Measurements from ENCODE around the gene CREB3L2.

GRCh38 chr7:137919987-137920386, 81.9 kb downstream of the CREB3L2 start:
- TF ChIP-seq, protein P1, sequence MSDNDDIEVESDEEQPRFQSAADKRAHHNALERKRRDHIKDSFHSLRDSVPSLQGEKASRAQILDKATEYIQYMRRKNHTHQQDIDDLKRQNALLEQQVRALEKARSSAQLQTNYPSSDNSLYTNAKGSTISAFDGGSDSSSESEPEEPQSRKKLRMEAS (CRISPR knock-in tag; IDR thresholded peaks at IDR 0.05): no peak
- TF ChIP-seq CREM (CRISPR knock-in tag; IDR thresholded peaks at IDR 0.05): no peak
- TF ChIP-seq E2F5 (CRISPR knock-in tag; IDR thresholded peaks at IDR 0.05): no peak
- TF ChIP-seq ZNF512 (CRISPR knock-in tag; IDR thresholded peaks at IDR 0.05; ENCODE audit: borderline replicate concordance): no peak
- TF ChIP-seq ATF6 (CRISPR knock-in tag; IDR thresholded peaks at IDR 0.05): no peak
- TF ChIP-seq, protein P2, sequence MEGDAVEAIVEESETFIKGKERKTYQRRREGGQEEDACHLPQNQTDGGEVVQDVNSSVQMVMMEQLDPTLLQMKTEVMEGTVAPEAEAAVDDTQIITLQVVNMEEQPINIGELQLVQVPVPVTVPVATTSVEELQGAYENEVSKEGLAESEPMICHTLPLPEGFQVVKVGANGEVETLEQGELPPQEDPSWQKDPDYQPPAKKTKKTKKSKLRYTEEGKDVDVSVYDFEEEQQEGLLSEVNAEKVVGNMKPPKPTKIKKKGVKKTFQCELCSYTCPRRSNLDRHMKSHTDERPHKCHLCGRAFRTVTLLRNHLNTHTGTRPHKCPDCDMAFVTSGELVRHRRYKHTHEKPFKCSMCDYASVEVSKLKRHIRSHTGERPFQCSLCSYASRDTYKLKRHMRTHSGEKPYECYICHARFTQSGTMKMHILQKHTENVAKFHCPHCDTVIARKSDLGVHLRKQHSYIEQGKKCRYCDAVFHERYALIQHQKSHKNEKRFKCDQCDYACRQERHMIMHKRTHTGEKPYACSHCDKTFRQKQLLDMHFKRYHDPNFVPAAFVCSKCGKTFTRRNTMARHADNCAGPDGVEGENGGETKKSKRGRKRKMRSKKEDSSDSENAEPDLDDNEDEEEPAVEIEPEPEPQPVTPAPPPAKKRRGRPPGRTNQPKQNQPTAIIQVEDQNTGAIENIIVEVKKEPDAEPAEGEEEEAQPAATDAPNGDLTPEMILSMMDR (IDR thresholded peaks at IDR 0.05): no peak
- no peak for TF ChIP-seq KAT7 (CRISPR knock-in tag; IDR thresholded peaks at IDR 0.05; ENCODE audit: borderline replicate concordance)
- no peak for TF ChIP-seq ERG (CRISPR knock-in tag; IDR thresholded peaks at IDR 0.05)
- TF ChIP-seq CBFB (CRISPR knock-in tag; IDR thresholded peaks at IDR 0.05; ENCODE audit: low read depth): no peak
- no peak for TF ChIP-seq RORB (CRISPR knock-in tag; IDR thresholded peaks at IDR 0.05)
- TF ChIP-seq NR3C1 (CRISPR knock-in tag; conservative IDR thresholded peaks at IDR 0.05; ENCODE audit: low read depth): no peak
- TF ChIP-seq JUN (CRISPR knock-in tag; IDR thresholded peaks at IDR 0.05): no peak
- TF ChIP-seq ETV6 (CRISPR knock-in tag; IDR thresholded peaks at IDR 0.05): no peak
- no peak for TF ChIP-seq ZNF281 (CRISPR knock-in tag; IDR thresholded peaks at IDR 0.05)
